ENCODE data around the gene IL17REL.

The IL17REL gene

DNA sequence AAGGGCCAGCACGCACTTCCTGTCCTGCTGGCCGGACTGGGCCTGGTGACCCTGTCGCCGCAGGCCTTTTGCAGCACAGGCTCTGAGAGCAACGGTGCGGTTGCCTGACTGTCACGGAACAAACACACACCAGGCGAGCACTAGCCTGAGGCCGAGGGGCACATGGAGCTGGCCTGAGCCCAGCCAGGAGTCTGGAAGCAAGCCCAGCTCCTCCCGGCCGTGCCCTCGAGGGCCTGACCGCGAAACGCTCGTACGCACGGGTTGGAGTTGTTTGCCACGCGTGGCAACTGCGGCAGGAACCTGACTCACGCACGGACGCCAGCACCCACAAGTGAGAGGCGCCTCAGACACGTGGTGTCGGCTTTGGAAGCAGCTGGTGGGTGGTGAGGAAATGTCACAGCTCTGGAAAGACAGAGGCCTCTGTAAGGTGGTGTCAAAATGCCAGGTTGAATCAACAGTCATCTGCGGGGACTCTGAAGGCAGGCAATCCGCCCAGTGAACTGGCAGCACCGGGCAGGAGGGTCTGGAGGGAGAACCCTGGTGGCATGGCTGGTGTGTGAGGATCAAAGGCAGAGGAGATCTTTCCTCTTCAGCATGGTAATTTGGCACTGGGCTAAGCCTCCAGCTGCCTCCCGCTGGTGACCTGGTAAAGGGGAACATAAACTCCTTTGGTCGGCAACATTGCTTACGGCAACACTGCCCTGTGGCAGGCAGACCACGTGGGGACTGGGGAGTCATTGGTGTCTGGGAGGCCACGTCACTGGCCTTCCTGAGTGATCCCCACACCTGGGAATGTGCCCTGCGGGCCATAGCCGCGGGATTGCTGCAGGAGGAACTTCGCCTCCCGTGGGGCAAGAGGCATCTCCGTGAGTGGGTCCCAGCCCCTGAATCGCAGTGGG is 15.3 kb upstream of the IL17REL start:
- H3K4me3 ChIP-seq (ENCODE audit: low read depth, low read length): no peak overlapping the region
- TF ChIP-seq CTCF (IDR thresholded peaks at IDR 0.05; ENCODE audit: low read depth, low read length): no peak

GRCh38 chr22:50025993-50026392 is 13.4 kb upstream of the IL17REL start:
- no peak for TF ChIP-seq CTCF (IDR thresholded peaks at IDR 0.05; ENCODE audit: low read depth, low read length)

DNA sequence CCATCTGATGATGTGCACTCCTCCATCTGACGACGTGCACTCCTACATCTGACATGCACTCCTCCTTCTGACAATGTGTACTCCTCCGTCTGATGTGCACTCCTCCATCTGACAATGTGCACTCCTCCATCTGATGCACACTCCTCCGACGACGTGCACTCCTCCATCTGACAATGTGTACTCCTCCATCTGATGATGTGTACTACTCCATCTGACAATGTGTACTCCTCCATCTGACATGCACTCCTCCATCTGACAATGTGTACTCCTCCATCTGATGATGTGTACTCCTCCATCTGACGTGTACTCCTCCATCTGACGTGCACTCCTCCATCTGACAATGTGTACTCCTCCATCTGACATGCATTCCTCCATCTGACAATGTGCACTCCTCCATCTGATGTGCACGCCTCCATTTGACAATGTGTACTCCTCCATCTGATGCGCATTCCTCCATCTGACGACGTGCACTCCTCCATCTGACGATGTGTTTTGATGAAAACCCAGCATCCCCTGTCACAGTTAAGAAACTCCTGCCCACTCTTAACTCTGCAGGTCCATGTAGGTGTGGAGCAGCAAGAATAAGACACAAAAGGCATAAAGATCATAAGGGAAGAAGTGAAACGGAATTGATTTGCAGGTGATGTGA is 9.7 kb upstream of the IL17REL start:
- no peak for TF ChIP-seq CTCF (IDR thresholded peaks at IDR 0.05; ENCODE audit: low read depth, low read length)
- no peak overlapping the region for H3K4me3 ChIP-seq (ENCODE audit: low read depth, low read length)

More at GRCh38 chr22:50025993-50026392, 13.4 kb upstream of the IL17REL start:
- H3K4me3 ChIP-seq (ENCODE audit: low read depth, low read length): no peak overlapping the region

GRCh38 chr22:50020606-50021005 is 8.0 kb upstream of the IL17REL start:
- no peak overlapping the region for H3K4me3 ChIP-seq (ENCODE audit: low read depth, low read length)
- no peak for TF ChIP-seq CTCF (IDR thresholded peaks at IDR 0.05; ENCODE audit: low read depth, low read length)

- no peak overlapping the region for H3K4me3 ChIP-seq (ENCODE audit: low read depth, low read length)
- TF ChIP-seq CTCF (IDR thresholded peaks at IDR 0.05; ENCODE audit: low read depth, low read length): no peak
Measured at GRCh38 chr22:50019316-50019715, 6.8 kb upstream of the IL17REL start.

GRCh38 chr22:50018608-50019285 is 6.2 kb upstream of the IL17REL start:
- TF ChIP-seq CTCF (IDR thresholded peaks at IDR 0.05; ENCODE audit: low read depth, low read length): no peak
- H3K4me3 ChIP-seq (ENCODE audit: low read depth, low read length): no peak overlapping the region

Data from WI38 (cell line).